ENCODE data around the gene ZNF383.

ZNF383 gene

DNA sequence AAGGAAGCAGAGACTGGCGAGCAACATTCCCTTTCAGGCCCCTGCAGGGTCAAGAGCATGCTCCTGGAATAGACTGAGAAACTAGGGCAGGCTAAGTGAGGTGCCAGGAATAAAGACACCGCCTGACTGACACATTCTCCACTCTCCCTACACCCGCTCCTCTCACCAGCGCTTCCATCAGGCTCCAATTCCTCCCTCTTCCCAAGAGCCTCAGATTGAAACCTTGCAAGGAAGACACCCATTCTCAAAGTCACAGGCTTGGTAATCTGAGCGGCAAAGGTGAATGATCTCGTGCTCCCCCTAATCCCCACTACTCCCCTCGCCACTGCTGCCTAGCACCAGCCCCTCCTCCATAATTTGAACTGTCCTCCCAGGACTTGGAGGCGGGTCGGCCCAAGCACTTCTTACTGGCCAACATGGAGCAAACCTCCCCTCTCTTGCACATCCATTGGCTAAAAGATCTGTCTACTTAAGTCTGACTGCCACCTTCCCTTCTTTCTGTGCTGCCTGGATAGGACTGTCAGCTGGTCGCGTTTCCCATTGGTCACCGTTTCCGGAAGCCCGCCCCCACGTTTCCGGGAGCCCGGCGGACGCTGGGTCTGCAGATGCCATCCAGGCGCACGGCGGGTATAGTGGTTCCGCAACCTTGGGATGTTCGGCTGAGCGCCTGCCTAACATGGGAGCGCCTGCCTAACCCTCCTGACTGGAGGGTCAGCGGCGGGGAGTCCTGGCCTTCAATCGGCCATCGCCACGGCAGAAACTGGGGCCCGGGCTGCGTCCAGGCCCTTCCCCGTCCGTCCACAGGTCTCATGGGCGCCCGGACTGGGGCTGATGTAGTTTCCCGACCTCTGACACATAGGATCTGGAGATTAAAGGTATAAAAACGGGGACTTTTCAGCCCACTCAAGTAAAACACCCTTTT lies 33.6 kb downstream of the ZNF383 start (continued):
- TF ChIP-seq, protein P1, sequence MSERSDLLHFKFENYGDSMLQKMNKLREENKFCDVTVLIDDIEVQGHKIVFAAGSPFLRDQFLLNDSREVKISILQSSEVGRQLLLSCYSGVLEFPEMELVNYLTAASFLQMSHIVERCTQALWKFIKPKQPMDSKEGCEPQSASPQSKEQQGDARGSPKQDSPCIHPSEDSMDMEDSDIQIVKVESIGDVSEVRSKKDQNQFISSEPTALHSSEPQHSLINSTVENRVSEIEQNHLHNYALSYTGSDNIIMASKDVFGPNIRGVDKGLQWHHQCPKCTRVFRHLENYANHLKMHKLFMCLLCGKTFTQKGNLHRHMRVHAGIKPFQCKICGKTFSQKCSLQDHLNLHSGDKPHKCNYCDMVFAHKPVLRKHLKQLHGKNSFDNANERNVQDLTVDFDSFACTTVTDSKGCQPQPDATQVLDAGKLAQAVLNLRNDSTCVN (tag by site-specific recombination; optimal IDR thresholded peaks at IDR 0.05): peak; percentile 3
- TF ChIP-seq MZF1 (tag by site-specific recombination; IDR thresholded peaks at IDR 0.05; ENCODE audit: borderline replicate concordance) (peak; percentile 100), BCL11A (tag by site-specific recombination; IDR thresholded peaks at IDR 0.05; ENCODE audit: low read depth) (no peak), ZFP41 (tag by site-specific recombination; IDR thresholded peaks at IDR 0.05; ENCODE audit: borderline replicate concordance) (no peak), ZNF16 (tag by site-specific recombination; IDR thresholded peaks at IDR 0.05; ENCODE audit: low read depth) (no peak), ZNF555 (tag by site-specific recombination; conservative IDR thresholded peaks at IDR 0.05) (no peak), ZNF707 (tag by site-specific recombination; IDR thresholded peaks at IDR 0.05) (0 out of 2 replicates have a peak, but pooled peaks have one; percentile 25), ZFP69B (tag by site-specific recombination; IDR thresholded peaks at IDR 0.05) (peak; percentile 56; the same call in 1 of the 2 replicates), ZNF324 (tag by site-specific recombination; IDR thresholded peaks at IDR 0.05) (peak; percentile 72), ZNF426 (tag by site-specific recombination; IDR thresholded peaks at IDR 0.05) (no peak), ZEB2 (tag by site-specific recombination; IDR thresholded peaks at IDR 0.05) (peak; percentile 41), ZNF146 (tag by site-specific recombination; IDR thresholded peaks at IDR 0.05) (no peak), ZNF623 (tag by site-specific recombination; IDR thresholded peaks at IDR 0.05) (no peak), GLIS1 (tag by site-specific recombination; IDR thresholded peaks at IDR 0.05) (0 out of 2 replicates have a peak, but pooled peaks have one; percentile 3), ZBTB7A (tag by site-specific recombination; IDR thresholded peaks at IDR 0.05; ENCODE audit: low read depth) (peak; percentile 88; the same call in 1 of the 2 replicates), SCRT1 (tag by site-specific recombination; IDR thresholded peaks at IDR 0.05; ENCODE audit: borderline replicate concordance) (peak; percentile 54; the same call in 1 of the 2 replicates), ZNF701 (tag by site-specific recombination; IDR thresholded peaks at IDR 0.05) (no peak), ZNF660 (tag by site-specific recombination; IDR thresholded peaks at IDR 0.05) (peak; percentile 88), REPIN1 (tag by site-specific recombination; IDR thresholded peaks at IDR 0.05; ENCODE audit: low read depth) (peak; percentile 56; the same call in 1 of the 2 replicates), ZSCAN30 (tag by site-specific recombination; IDR thresholded peaks at IDR 0.05) (peak; percentile 87), ZNF350 (tag by site-specific recombination; IDR thresholded peaks at IDR 0.05) (peak; percentile 96), SP2 (tag by site-specific recombination; IDR thresholded peaks at IDR 0.05) (peak; percentile 100), ZNF629 (tag by site-specific recombination; IDR thresholded peaks at IDR 0.05) (0 out of 2 replicates have a peak, but pooled peaks have one; percentile 42), GLIS2 (tag by site-specific recombination; IDR thresholded peaks at IDR 0.05) (0 out of 2 replicates have a peak, but pooled peaks have one; percentile 17)
- TF ChIP-seq, protein P2, sequence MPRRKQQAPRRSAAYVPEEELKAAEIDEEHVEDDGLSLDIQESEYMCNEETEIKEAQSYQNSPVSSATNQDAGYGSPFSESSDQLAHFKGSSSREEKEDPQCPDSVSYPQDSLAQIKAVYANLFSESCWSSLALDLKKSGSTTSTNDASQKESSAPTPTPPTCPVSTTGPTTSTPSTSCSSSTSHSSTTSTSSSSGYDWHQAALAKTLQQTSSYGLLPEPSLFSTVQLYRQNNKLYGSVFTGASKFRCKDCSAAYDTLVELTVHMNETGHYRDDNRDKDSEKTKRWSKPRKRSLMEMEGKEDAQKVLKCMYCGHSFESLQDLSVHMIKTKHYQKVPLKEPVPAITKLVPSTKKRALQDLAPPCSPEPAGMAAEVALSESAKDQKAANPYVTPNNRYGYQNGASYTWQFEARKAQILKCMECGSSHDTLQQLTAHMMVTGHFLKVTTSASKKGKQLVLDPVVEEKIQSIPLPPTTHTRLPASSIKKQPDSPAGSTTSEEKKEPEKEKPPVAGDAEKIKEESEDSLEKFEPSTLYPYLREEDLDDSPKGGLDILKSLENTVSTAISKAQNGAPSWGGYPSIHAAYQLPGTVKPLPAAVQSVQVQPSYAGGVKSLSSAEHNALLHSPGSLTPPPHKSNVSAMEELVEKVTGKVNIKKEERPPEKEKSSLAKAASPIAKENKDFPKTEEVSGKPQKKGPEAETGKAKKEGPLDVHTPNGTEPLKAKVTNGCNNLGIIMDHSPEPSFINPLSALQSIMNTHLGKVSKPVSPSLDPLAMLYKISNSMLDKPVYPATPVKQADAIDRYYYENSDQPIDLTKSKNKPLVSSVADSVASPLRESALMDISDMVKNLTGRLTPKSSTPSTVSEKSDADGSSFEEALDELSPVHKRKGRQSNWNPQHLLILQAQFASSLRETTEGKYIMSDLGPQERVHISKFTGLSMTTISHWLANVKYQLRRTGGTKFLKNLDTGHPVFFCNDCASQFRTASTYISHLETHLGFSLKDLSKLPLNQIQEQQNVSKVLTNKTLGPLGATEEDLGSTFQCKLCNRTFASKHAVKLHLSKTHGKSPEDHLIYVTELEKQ (tag by site-specific recombination; IDR thresholded peaks at IDR 0.05; ENCODE audit: borderline replicate concordance): peak; percentile 10; the same call in 1 of the 2 replicates
- TF ChIP-seq, protein P3, sequence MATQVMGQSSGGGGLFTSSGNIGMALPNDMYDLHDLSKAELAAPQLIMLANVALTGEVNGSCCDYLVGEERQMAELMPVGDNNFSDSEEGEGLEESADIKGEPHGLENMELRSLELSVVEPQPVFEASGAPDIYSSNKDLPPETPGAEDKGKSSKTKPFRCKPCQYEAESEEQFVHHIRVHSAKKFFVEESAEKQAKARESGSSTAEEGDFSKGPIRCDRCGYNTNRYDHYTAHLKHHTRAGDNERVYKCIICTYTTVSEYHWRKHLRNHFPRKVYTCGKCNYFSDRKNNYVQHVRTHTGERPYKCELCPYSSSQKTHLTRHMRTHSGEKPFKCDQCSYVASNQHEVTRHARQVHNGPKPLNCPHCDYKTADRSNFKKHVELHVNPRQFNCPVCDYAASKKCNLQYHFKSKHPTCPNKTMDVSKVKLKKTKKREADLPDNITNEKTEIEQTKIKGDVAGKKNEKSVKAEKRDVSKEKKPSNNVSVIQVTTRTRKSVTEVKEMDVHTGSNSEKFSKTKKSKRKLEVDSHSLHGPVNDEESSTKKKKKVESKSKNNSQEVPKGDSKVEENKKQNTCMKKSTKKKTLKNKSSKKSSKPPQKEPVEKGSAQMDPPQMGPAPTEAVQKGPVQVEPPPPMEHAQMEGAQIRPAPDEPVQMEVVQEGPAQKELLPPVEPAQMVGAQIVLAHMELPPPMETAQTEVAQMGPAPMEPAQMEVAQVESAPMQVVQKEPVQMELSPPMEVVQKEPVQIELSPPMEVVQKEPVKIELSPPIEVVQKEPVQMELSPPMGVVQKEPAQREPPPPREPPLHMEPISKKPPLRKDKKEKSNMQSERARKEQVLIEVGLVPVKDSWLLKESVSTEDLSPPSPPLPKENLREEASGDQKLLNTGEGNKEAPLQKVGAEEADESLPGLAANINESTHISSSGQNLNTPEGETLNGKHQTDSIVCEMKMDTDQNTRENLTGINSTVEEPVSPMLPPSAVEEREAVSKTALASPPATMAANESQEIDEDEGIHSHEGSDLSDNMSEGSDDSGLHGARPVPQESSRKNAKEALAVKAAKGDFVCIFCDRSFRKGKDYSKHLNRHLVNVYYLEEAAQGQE (tag by site-specific recombination; IDR thresholded peaks at IDR 0.05): peak; percentile 19; the same call in 1 of the 2 replicates
- TF ChIP-seq, protein P4, sequence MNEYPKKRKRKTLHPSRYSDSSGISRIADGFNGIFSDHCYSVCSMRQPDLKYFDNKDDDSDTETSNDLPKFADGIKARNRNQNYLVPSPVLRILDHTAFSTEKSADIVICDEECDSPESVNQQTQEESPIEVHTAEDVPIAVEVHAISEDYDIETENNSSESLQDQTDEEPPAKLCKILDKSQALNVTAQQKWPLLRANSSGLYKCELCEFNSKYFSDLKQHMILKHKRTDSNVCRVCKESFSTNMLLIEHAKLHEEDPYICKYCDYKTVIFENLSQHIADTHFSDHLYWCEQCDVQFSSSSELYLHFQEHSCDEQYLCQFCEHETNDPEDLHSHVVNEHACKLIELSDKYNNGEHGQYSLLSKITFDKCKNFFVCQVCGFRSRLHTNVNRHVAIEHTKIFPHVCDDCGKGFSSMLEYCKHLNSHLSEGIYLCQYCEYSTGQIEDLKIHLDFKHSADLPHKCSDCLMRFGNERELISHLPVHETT (tag by site-specific recombination; IDR thresholded peaks at IDR 0.05): peak; percentile 85
- TF ChIP-seq, protein P5, sequence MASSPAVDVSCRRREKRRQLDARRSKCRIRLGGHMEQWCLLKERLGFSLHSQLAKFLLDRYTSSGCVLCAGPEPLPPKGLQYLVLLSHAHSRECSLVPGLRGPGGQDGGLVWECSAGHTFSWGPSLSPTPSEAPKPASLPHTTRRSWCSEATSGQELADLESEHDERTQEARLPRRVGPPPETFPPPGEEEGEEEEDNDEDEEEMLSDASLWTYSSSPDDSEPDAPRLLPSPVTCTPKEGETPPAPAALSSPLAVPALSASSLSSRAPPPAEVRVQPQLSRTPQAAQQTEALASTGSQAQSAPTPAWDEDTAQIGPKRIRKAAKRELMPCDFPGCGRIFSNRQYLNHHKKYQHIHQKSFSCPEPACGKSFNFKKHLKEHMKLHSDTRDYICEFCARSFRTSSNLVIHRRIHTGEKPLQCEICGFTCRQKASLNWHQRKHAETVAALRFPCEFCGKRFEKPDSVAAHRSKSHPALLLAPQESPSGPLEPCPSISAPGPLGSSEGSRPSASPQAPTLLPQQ (tag by site-specific recombination; IDR thresholded peaks at IDR 0.05): peak; percentile 64; the same call in 1 of the 2 replicates
